A673 (cell line): ENCODE results near the gene VTI1A. TPM values are rescaled to one million over a fixed set of nuclear protein-coding genes. Genes with fewer than 3 reads are reported as not detected.

Experiments
- BruUV-seq: library from RNA; stranded (reverse); fragments of 400-500 nt; replicated peaks from 2 replicates; lab custom pipeline; 2021; lab: Mats Ljungman, UMichigan
- CTCF ChIA-PET: fragments of 300-600 bp; sonication (Branson Sonifier 250); formaldehyde crosslinking; loops from one replicate; lab custom pipeline; 2022; ENCODE audit warnings: antibody characterized with exemption; lab: Charles Lee
- POLR2A ChIA-PET: fragments of 300-600 bp; sonication (Branson Sonifier 250); formaldehyde crosslinking; loops from one replicate; lab custom pipeline; 2022; ENCODE audit warnings: antibody characterized with exemption; ENCODE audit not compliant: low non-redundant PET; lab: Charles Lee
- DNase-seq: peaks from one replicate; pipeline ENCODE4 v3.0.0-alpha.2; 2015; ENCODE audit warnings: low spot score
- H3K27ac ChIP-seq: fragments of 200-600 bp; sonication (generic); 2 replicates; pipeline ENCODE4 v1.5.1; 2016; ENCODE audit warnings: mixed run types, low read depth, mild to moderate bottlenecking, mixed read lengths, antibody characterized with exemption, low read length; ENCODE audit not compliant: poor library complexity, severe bottlenecking
- H3K27me3 ChIP-seq: fragments of 200-600 bp; sonication (generic); replicated peaks from 2 replicates; pipeline ENCODE4 v1.6.1; 2017; ENCODE audit warnings: mixed run types, low read depth, mild to moderate bottlenecking, mixed read lengths, antibody characterized with exemption, low read length; ENCODE audit not compliant: insufficient read depth, poor library complexity
- H3K36me3 ChIP-seq: fragments of 200-600 bp; sonication (generic); 2 replicates; pipeline ENCODE4 v1.6.1; 2016; ENCODE audit warnings: mixed run types, mild to moderate bottlenecking, mixed read lengths, antibody characterized with exemption, low read length; ENCODE audit not compliant: insufficient read depth, poor library complexity, severe bottlenecking
- H3K4me1 ChIP-seq: fragments of 200-600 bp; sonication (generic); 2 replicates; pipeline ENCODE4 v1.6.1; 2017; ENCODE audit warnings: mixed run types, mild to moderate bottlenecking, mixed read lengths, antibody characterized with exemption, low read length; ENCODE audit not compliant: insufficient read depth, poor library complexity, severe bottlenecking
- H3K4me3 ChIP-seq: fragments of 200-600 bp; sonication (generic); 2 replicates; pipeline ENCODE4 v1.5.1; 2016; ENCODE audit warnings: low read depth, mixed run types, mild to moderate bottlenecking, mixed read lengths, low read length; ENCODE audit not compliant: poor library complexity, severe bottlenecking
- H3K9me3 ChIP-seq: fragments of 200-600 bp; sonication (generic); 2 replicates; pipeline ENCODE4 v1.6.1; 2016; ENCODE audit warnings: mixed run types, low read depth, mild to moderate bottlenecking, mixed read lengths, antibody characterized with exemption, low read length; ENCODE audit not compliant: poor library complexity, severe bottlenecking
- EZH2 ChIP-seq: fragments of 200-600 bp; sonication (generic); IDR thresholded peaks from 2 replicates; pipeline ENCODE4 v1.6.1; 2017; ENCODE audit warnings: borderline replicate concordance, low read depth, mild to moderate bottlenecking, mixed read lengths, antibody characterized with exemption, low read length; ENCODE audit not compliant: poor library complexity, severe bottlenecking
- intact Hi-C: fragments of 100-400 bp; cut with micrococcal nuclease; formaldehyde crosslinking; loops from one replicate; pipeline ENCODE4 v1.10.0; 2022; ENCODE audit not compliant: unreplicated experiment
- total RNA-seq: library from RNA; stranded (reverse); gene quantifications from 2 replicates; pipeline ENCODE4 v1.2.3, GENCODE V29; 2021
- TF ChIP-seq, protein P1 (sequence below): fragments of 300-800, 200-600 bp; sonication (generic); conservative IDR thresholded peaks from 2 replicates; pipeline ENCODE4 v1.5.1; 2017; ENCODE audit warnings: low read depth, mild to moderate bottlenecking, antibody characterized with exemption, low read length, moderate library complexity, mixed read lengths

VTI1A gene
- total RNA-seq, 1 experiment from 2014 or later = 38.7 TPM

DNA sequence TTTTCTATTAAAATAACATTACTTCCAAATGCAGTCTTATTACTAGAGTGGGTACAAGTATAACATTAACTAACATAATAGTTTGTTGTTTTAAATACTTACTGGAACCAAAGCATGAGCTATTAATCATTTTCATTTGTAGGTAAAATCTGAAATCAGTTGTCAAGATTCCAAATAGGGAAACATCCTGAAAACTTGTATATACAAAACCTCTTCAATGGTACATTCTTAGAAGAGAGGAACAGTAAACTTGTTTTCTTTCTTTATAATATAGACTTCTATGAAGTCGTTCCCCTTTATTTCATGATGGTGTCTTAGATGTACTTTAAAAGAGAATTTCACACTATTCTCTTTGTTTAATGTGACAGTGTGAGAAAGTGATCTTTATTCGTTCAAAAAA lies 85.9 kb downstream of the VTI1A start:
- ChIA-PET CTCF (no interaction called here), POLR2A (no interaction called here)
- no peaks in the 10 kb centered on the region for H3K4me1 ChIP-seq
- H3K4me3 ChIP-seq = no peak overlapping the region
- TF ChIP-seq, protein P1, sequence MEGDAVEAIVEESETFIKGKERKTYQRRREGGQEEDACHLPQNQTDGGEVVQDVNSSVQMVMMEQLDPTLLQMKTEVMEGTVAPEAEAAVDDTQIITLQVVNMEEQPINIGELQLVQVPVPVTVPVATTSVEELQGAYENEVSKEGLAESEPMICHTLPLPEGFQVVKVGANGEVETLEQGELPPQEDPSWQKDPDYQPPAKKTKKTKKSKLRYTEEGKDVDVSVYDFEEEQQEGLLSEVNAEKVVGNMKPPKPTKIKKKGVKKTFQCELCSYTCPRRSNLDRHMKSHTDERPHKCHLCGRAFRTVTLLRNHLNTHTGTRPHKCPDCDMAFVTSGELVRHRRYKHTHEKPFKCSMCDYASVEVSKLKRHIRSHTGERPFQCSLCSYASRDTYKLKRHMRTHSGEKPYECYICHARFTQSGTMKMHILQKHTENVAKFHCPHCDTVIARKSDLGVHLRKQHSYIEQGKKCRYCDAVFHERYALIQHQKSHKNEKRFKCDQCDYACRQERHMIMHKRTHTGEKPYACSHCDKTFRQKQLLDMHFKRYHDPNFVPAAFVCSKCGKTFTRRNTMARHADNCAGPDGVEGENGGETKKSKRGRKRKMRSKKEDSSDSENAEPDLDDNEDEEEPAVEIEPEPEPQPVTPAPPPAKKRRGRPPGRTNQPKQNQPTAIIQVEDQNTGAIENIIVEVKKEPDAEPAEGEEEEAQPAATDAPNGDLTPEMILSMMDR = no peak
- no peak for TF ChIP-seq EZH2
- no peaks in the 10 kb centered on the region for H3K27me3 ChIP-seq
- BruUV-seq = no TSS peak
- no peaks in the 10 kb centered on the region for H3K36me3 ChIP-seq
- H3K27ac ChIP-seq = no peak overlapping the region
- DNase-seq = no peak
- no peaks in the 10 kb centered on the region for H3K9me3 ChIP-seq
- intact Hi-C loops = no loop called here

DNA sequence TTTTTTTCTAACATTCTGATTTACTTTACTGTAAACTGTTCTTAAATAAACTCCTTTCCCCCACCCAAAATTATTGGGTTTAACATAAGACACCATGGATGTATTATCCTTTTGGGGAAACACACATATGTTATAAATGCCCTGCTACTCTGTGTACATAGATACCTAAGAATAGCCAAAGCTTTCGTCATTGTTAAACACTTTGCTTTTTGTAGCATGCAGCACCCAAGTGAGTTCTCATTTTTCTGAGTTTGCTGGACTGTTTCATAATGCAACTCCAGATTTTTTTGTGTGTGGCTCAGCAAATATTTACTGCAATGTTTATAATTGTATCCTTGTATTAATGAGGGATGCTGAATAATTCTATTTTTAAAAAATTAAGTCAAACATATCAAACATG lies 86.9 kb downstream of the VTI1A start:
- intact Hi-C loops = no loop called here
- Histone ChIP-seq H3K27me3 (no peaks in the 10 kb centered on the region), H3K9me3 (no peaks in the 10 kb centered on the region), H3K4me3 (no peak overlapping the region), H3K27ac (no peak overlapping the region), H3K36me3 (no peaks in the 10 kb centered on the region), H3K4me1 (no peaks in the 10 kb centered on the region)
- CTCF ChIA-PET = no interaction called here
- DNase-seq = no peak
- no TSS peak for BruUV-seq
- TF ChIP-seq EZH2 = no peak
- TF ChIP-seq, protein P1 = no peak
- POLR2A ChIA-PET = no interaction called here

DNA sequence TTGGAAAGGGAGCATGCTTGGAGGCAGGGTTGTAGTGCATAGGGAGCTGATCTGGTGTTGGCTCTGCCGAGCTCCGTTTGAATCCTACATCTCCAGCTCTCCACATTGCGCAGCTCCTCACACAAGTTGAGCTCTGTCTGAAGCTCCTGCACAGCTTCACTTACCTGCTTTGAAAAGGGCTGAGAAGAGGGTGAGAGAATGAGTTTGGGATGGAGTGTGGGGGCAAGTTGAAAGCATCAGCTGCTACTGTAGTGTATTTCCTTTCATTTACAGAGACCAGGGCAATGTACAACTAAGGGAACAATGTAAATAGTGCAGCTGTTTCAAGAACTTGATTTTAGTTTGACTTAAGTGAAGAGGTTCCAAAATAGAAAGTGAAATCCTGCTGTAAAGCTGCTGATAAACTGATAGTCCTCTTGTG lies 88.5 kb downstream of the VTI1A start:
- Histone ChIP-seq H3K4me1 (no peaks in the 10 kb centered on the region), H3K27ac (no peak overlapping the region), H3K9me3 (no peaks in the 10 kb centered on the region), H3K27me3 (no peaks in the 10 kb centered on the region), H3K36me3 (no peaks in the 10 kb centered on the region), H3K4me3 (no peak overlapping the region)
- no TSS peak for BruUV-seq
- TF ChIP-seq, protein P1 = no peak
- TF ChIP-seq EZH2 = no peak
- POLR2A ChIA-PET = no interaction called here
- intact Hi-C loops = no loop called here
- DNase-seq = no peak
- CTCF ChIA-PET = no interaction called here
